Activated CD4-positive, alpha-beta memory T cell treated with anti-CD3 and anti-CD28 coated beads for 36 hours (primary cell): ENCODE measurements around the gene GPR68. TPM values are rescaled to one million over a fixed set of nuclear protein-coding genes. Genes with fewer than 3 reads are reported as not detected.
"Not testable (repeated sequence)": the region's sequence is repeated elsewhere in the genome, so short reads cannot be mapped to it uniquely, and the experiment has no call there.

Experiments used
- CTCF ChIA-PET: fragments of 350-600 bp; sonication (Branson Sonifier 250); formaldehyde crosslinking; loops from one replicate; lab custom pipeline; 2021; ENCODE audit warnings: antibody characterized with exemption, inconsistent platforms; lab: Charles Lee
- POLR2A ChIA-PET: fragments of 350-600 bp; sonication (Branson Sonifier 250); formaldehyde crosslinking; loops from one replicate; lab custom pipeline; 2021; ENCODE audit warnings: antibody characterized with exemption; lab: Charles Lee
- DNase-seq: peaks from one replicate; pipeline ENCODE4 v3.0.0-alpha.2; 2020
- H3K27ac Mint-ChIP-seq: one replicate; pipeline ENCODE4 v1.8.0; 2021; ENCODE audit warnings: mixed read lengths
- H3K27me3 Mint-ChIP-seq: one replicate; pipeline ENCODE4 v1.8.0; 2021; ENCODE audit warnings: mixed read lengths
- H3K36me3 Mint-ChIP-seq: one replicate; pipeline ENCODE4 v1.8.0; 2021; ENCODE audit warnings: mixed read lengths
- H3K4me1 Mint-ChIP-seq: one replicate; pipeline ENCODE4 v1.8.0; 2021; ENCODE audit warnings: low read depth, mixed read lengths
- H3K4me3 Mint-ChIP-seq: one replicate; pipeline ENCODE4 v1.8.0; 2021; ENCODE audit warnings: mild to moderate bottlenecking, mixed read lengths
- H3K9me3 Mint-ChIP-seq: one replicate; pipeline ENCODE4 v1.8.0; 2021; ENCODE audit warnings: mixed read lengths
- intact Hi-C: fragments of 100-400 bp; cut with micrococcal nuclease; formaldehyde crosslinking; loops from one replicate; pipeline ENCODE4 v1.15.1; 2023
- total RNA-seq, 2 experiments: library from RNA; stranded (reverse); gene quantifications; one replicate each; pipeline ENCODE4 v1.2.3, GENCODE V29; 2021

The GPR68 gene
- total RNA-seq, 2 experiments from 2014 or later = 6.5 to 6.9 TPM

- Mint-ChIP-seq H3K36me3 (peaks cover 37% of the 10 kb centered on the region), H3K4me1 (peaks cover 89% of the 10 kb centered on the region), H3K27me3 (no peaks in the 10 kb centered on the region), H3K4me3 (peak overlapping the region; percentile 59), H3K9me3 (peaks cover 9% of the 10 kb centered on the region), H3K27ac (peak overlapping the region; percentile 94)
- DNase-seq = no peak
- POLR2A ChIA-PET = interaction anchor here (1.0 to 5.5 kb wide), 9 partner anchors 10 to 114 kb away, joined by 3 to 325 read pairs (median 5); partner anchors contain the start of gene GPR68
- CTCF ChIA-PET = interaction anchor here (1.0 to 4.6 kb wide), 8 partner anchors 10 to 57 kb away, joined by 3 to 71 read pairs (median 10); partner anchors contain the start of gene GPR68
- intact Hi-C loops = loop anchor here (2.0 to 5.0 kb wide), 4 partner anchors 33 to 638 kb away; partner anchors contain the start of genes RPS6KA5 and TC2N
These were observed 15.5 kb downstream of the GPR68 start for GRCh38 chr14:91229005-91229382.

- peak; percentile 95 for DNase-seq
- peaks cover 94% of the 10 kb centered on the region for H3K4me1 Mint-ChIP-seq
- no peaks in the 10 kb centered on the region for H3K27me3 Mint-ChIP-seq
- CTCF ChIA-PET = interaction anchor here (1.0 to 4.6 kb wide), 8 partner anchors 10 to 58 kb away, joined by 3 to 71 read pairs (median 10); partner anchors contain the start of gene GPR68
- POLR2A ChIA-PET = interaction anchor here (1.0 to 5.5 kb wide), 14 partner anchors 9 to 121 kb away, joined by 3 to 325 read pairs (median 5); partner anchors contain the start of gene GPR68
- intact Hi-C loops = loop anchor here (1.0 to 5.0 kb wide), 11 partner anchors 15 to 638 kb away; partner anchors contain the start of genes RPS6KA5 and TC2N
- peak overlapping the region; percentile 94 for H3K27ac Mint-ChIP-seq
- H3K36me3 Mint-ChIP-seq = peaks cover 40% of the 10 kb centered on the region
- H3K4me3 Mint-ChIP-seq = peak overlapping the region; percentile 59
- H3K9me3 Mint-ChIP-seq = peaks cover 10% of the 10 kb centered on the region
These were observed 16.1 kb downstream of the GPR68 start for GRCh38 chr14:91228112-91229004.

- Mint-ChIP-seq H3K9me3 (peaks cover 18% of the 10 kb centered on the region), H3K27me3 (no peaks in the 10 kb centered on the region), H3K36me3 (peaks cover 45% of the 10 kb centered on the region), H3K27ac (peak overlapping the region; percentile 94), H3K4me3 (peak overlapping the region; percentile 49), H3K4me1 (peaks cover 95% of the 10 kb centered on the region)
- CTCF ChIA-PET = interaction anchor here (1.0 to 4.6 kb wide), 6 partner anchors 12 to 54 kb away, joined by 4 to 71 read pairs (median 10); partner anchors contain the start of gene GPR68
- peak; percentile 65 for DNase-seq
- intact Hi-C loops = loop anchor here (5.0 kb wide), 1 partner anchor 35 kb away; no protein-coding TSS in a partner anchor
- POLR2A ChIA-PET = interaction anchor here (0.7 to 5.5 kb wide), 11 partner anchors 8 to 122 kb away, joined by 3 to 325 read pairs (median 6); partner anchors contain the start of gene GPR68
These were observed 17.3 kb downstream of the GPR68 start for GRCh38 chr14:91227183-91227628.

GRCh38 chr14:91226360-91226759 lies 18.1 kb downstream of the GPR68 start:
- intact Hi-C loops = loop anchor here (5.0 kb wide), 1 partner anchor 36 kb away; no protein-coding TSS in a partner anchor
- Mint-ChIP-seq H3K27ac (peak overlapping the region; percentile 94), H3K9me3 (peaks cover 20% of the 10 kb centered on the region), H3K36me3 (peaks cover 46% of the 10 kb centered on the region), H3K4me1 (peaks cover 93% of the 10 kb centered on the region)
- H3K27me3 Mint-ChIP-seq, H3K4me3 Mint-ChIP-seq, DNase-seq: not testable (repeated sequence)
- ChIA-PET POLR2A (interaction anchor here (2.2 to 5.5 kb wide), 3 partner anchors 18 to 123 kb away, joined by 8 to 325 read pairs (median 46); partner anchors contain the start of gene GPR68), CTCF (interaction anchor here (2.9 to 4.6 kb wide), 3 partner anchors 12 to 49 kb away, joined by 9 to 71 read pairs (median 33); partner anchors contain the start of gene GPR68)

- Mint-ChIP-seq H3K4me3 (no peak overlapping the region), H3K27me3 (no peaks in the 10 kb centered on the region), H3K27ac (no peak overlapping the region), H3K4me1 (peaks cover 89% of the 10 kb centered on the region), H3K9me3 (peaks cover 12% of the 10 kb centered on the region), H3K36me3 (peaks cover 42% of the 10 kb centered on the region)
- ChIA-PET CTCF (no interaction called here), POLR2A (interaction anchor here (4.4 kb wide), 1 partner anchor 26 kb away, joined by 46 read pairs; no protein-coding TSS in a partner anchor)
- intact Hi-C loops = loop anchor here (5.0 kb wide), 1 partner anchor 37 kb away; no protein-coding TSS in a partner anchor
- DNase-seq = no peak
These were observed 19.5 kb downstream of the GPR68 start for GRCh38 chr14:91225025-91225424.

- Mint-ChIP-seq H3K27ac (peak overlapping the region; percentile 80), H3K27me3 (no peaks in the 10 kb centered on the region), H3K36me3 (peaks cover 45% of the 10 kb centered on the region), H3K4me3 (no peak overlapping the region), H3K4me1 (peaks cover 76% of the 10 kb centered on the region), H3K9me3 (peaks cover 12% of the 10 kb centered on the region)
- ChIA-PET CTCF (interaction anchor here (1.1 to 1.5 kb wide), 3 partner anchors 22 to 50 kb away, joined by 3 to 8 read pairs (median 3); no protein-coding TSS in a partner anchor), POLR2A (interaction anchor here (0.8 to 1.7 kb wide), 3 partner anchors 19 to 26 kb away, joined by 3 to 10 read pairs (median 3); no protein-coding TSS in a partner anchor)
- intact Hi-C loops = no loop called here
- peak; percentile 51 for DNase-seq
These were observed 21.3 kb downstream of the GPR68 start for GRCh38 chr14:91223028-91223783.

- Mint-ChIP-seq H3K27me3 (no peaks in the 10 kb centered on the region), H3K36me3 (peaks cover 49% of the 10 kb centered on the region), H3K4me3 (no peak overlapping the region), H3K9me3 (peaks cover 12% of the 10 kb centered on the region), H3K27ac (no peak overlapping the region), H3K4me1 (peaks cover 57% of the 10 kb centered on the region)
- POLR2A ChIA-PET = no interaction called here
- intact Hi-C loops = no loop called here
- CTCF ChIA-PET = no interaction called here
- no peak for DNase-seq
These were observed 23.2 kb downstream of the GPR68 start for GRCh38 chr14:91221270-91221669.

- Mint-ChIP-seq H3K9me3 (peaks cover 12% of the 10 kb centered on the region), H3K27ac (peak overlapping the region; percentile 20), H3K4me1 (peaks cover 50% of the 10 kb centered on the region), H3K36me3 (peaks cover 51% of the 10 kb centered on the region), H3K4me3 (no peak overlapping the region), H3K27me3 (no peaks in the 10 kb centered on the region)
- POLR2A ChIA-PET = no interaction called here
- CTCF ChIA-PET = interaction anchor here (1.6 kb wide), 1 partner anchor 43 kb away, joined by 5 read pairs; no protein-coding TSS in a partner anchor
- intact Hi-C loops = no loop called here
- no peak for DNase-seq
These were observed 23.9 kb downstream of the GPR68 start for GRCh38 chr14:91220581-91221000.

GRCh38 chr14:91219517-91220389 lies 24.8 kb downstream of the GPR68 start:
- no peak overlapping the region for H3K27ac Mint-ChIP-seq
- peaks cover 47% of the 10 kb centered on the region for H3K36me3 Mint-ChIP-seq
- H3K4me3 Mint-ChIP-seq = no peak overlapping the region
- no peaks in the 10 kb centered on the region for H3K27me3 Mint-ChIP-seq
- peaks cover 12% of the 10 kb centered on the region for H3K9me3 Mint-ChIP-seq
- intact Hi-C loops = no loop called here
- POLR2A ChIA-PET = interaction anchor here (1.1 to 1.2 kb wide), 2 partner anchors 8 to 22 kb away, joined by 3 to 6 read pairs; no protein-coding TSS in a partner anchor
- DNase-seq = no peak
- peaks cover 42% of the 10 kb centered on the region for H3K4me1 Mint-ChIP-seq
- CTCF ChIA-PET = interaction anchor here (0.6 to 1.6 kb wide), 2 partner anchors 42 to 296 kb away, joined by 3 to 5 read pairs; no protein-coding TSS in a partner anchor

GRCh38 chr14:91218014-91218413 lies 26.5 kb downstream of the GPR68 start:
- no peak for DNase-seq
- Mint-ChIP-seq H3K9me3 (peaks cover 7% of the 10 kb centered on the region), H3K36me3 (peaks cover 41% of the 10 kb centered on the region), H3K4me1 (peaks cover 28% of the 10 kb centered on the region), H3K27ac (no peak overlapping the region), H3K27me3 (no peaks in the 10 kb centered on the region), H3K4me3 (no peak overlapping the region)
- intact Hi-C loops = no loop called here
- ChIA-PET CTCF (no interaction called here), POLR2A (no interaction called here)
